Kidney capillary endothelial cell (primary cell): ENCODE data around the gene LRRIQ4.

ENCODE experiments used
- DNase-seq: peaks from one replicate; pipeline ENCODE4 v3.0.0-alpha.2; 2018; ENCODE audit warnings: low spot score

LRRIQ4 gene

DNA sequence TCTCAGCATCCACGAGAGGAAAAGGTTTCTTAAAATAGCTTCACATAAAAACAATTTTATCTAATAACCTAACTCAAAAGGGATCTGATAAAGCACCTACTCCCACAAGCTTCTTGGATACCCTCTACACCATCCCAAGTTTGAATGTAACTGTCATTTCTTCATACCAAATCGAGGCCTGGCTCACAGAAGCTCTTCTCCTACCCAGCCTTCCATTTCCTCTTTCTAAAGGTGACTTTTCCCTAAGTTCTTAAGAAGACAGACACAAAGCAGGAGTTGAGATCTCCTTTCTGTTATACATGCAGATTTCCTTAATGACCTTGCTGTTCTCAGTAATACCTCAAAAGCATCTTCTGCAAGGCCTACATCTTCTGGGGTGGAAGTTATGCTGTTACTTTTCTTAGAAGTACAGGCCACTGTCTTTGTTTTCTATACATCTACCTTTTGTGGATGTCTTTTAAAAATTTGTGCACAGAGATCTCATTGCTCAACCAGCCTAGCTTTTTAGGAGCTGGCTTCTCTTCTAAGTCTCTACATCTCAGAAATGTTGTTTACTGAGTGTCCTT is 3.4 kb upstream of the LRRIQ4 start:
- DNase-seq = no peak

DNA sequence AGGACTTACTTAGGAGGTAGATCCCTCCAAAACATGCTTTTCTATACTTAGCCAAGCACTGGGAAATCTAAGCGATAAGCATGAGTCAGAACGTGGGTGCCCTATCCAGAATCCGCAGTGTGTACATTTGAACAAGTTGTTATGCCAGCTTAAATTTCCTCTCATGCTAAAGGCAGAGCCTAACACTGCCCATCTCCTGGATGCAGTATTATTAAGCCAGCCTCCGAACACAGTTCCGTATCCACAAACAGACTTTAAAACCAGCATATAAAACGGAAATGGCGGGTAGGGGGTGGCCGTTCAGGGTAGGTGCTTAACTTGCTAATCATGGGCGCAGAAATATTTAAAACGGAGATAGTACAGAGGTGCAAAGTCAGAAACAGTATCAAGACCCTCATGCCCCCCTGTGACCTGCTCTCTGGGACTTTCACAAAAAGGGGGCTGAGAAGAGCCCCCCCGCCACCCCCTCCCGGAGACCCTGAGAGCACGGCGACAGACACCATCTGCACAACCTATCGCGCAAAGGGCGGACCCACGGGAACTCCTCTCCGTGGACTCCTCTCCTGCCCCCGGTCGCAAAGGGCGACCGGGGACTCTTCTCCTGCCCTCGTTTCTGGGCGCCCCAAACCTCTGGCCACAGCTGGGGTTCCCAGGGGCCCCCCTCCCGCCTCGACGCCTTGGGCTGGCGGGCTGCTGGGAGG is 889 bp upstream of the LRRIQ4 start:
- peak; percentile 18 for DNase-seq

DNA sequence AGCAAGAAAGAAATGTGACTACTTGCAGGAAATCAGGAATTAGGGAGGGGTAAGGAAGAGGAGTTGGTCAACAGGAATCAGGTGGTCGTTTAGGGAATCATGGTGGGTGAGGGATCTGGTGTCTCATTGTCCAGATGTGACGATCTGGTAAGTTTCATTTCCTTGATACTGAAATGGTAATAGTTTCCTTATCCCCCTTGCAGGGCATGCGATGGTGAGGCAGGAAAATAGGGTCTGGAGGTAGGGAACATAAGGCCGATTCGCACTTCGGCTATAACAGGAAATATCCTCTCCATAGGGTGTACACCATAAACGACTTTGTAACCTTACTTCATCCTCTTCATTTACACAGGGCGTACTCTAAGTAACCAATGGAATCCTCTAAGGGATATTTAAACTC is 608 bp downstream of the LRRIQ4 start:
- DNase-seq = no peak

DNA sequence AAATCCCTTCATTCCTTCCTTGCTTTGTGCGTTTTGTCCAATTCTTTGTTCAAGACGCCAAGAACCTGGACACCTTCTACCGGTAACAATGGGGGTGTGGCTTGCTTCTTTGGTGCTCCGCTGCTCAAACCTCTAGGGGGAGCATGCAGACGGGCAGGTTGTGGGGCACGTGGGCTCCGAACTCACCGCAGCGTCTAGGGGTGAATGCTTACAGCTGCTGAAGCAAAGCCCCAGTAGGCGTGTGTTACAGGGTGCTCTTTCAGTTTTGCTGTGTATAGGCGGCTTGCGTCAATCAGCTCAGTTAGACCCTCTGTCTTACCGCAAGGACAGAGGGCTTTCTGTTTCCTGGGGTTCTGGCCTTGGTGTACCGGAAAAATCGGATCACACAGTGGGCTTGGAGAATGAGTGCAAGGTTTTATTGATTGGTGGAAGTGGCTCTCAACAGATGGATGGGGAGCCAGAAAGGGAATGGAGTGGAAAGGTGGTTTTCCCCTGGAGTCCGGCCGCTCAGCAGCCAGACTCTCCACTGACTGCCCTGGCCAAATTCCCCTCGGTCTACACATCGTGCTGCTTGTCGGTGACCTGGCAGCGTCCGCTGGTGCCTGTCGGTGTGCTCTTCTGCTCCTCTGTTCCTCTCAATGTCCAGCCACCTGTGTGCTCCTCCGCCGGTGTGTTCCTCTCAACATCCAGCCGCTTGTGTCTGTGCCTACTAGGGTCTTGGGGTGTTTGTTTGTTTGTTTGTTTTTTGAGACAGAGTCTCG is 1.3 kb downstream of the LRRIQ4 start:
- no peak for DNase-seq

DNA sequence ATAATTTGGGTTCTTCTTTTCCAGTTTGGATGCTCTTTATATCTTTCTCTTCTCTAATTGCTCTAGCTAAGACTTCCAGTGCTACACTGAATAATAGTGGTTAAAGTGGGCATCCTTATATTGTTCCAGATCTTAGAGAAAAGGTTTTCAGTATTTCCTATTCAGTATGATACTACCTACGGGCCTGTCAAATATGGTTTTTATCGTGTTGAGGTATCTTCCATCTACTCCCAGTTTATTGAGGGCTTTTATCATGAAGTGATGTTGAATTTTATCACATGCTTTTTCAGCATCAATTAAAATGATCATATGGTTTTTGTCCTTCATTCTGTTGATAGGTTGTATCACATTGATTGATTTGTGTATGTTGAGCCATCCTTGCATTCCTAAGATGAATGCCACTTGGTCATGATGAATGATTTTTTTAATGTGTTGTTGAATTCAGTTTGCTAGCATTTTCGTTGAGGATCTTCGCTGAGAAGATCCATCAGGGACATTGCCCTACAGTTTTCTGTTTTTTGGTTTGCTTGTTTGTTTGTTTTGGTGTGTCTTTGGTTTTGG is 3.0 kb downstream of the LRRIQ4 start:
- DNase-seq = no peak

DNA sequence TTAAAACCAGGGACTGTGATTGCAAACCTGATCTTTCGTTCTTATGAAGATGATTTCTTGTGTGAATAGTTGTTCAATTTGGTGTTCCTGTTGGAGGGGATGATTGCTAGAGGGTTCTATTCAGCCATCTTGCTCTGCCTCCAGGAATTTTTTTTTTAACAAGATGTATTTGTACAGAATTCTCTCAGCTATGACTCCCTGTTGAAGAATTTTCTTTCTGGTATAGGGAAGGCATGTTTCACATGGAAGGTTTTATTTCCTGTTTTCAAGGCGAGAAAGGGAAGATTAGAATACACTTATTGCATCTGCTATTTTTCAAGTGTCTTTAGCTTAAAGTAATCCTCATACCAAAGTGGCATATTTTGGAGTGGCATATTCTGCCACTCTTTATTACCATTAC is 5.6 kb downstream of the LRRIQ4 start:
- no peak for DNase-seq

DNA sequence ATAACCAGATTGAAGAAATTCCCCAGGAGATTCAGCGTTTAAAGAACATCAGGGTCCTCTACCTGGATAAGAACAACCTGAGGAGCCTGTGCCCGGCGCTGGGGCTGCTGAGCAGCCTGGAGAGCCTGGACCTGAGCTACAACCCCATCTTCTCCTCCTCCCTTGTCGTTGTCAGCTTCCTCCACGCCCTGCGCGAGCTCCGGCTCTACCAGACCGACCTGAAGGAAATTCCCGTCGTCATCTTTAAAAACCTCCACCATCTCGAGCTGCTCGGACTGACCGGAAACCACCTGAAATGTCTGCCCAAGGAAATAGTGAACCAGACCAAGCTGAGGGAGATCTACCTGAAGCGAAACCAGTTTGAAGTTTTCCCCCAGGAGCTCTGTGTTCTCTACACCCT is 9.4 kb downstream of the LRRIQ4 start:
- no peak for DNase-seq

DNA sequence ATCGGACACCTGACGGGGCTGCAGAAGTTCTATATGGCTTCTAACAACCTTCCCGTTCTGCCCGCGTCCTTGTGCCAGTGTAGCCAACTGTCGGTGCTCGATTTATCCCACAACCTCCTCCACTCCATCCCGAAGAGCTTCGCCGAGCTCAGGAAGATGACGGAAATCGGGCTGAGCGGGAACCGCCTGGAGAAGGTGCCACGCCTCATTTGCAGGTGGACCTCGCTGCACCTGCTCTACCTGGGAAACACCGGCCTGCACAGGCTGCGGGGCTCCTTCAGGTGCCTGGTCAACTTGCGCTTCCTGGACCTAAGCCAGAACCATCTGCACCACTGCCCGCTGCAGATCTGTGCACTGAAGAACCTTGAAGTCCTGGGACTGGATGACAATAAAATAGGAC is 9.9 kb downstream of the LRRIQ4 start:
- DNase-seq = no peak

DNA sequence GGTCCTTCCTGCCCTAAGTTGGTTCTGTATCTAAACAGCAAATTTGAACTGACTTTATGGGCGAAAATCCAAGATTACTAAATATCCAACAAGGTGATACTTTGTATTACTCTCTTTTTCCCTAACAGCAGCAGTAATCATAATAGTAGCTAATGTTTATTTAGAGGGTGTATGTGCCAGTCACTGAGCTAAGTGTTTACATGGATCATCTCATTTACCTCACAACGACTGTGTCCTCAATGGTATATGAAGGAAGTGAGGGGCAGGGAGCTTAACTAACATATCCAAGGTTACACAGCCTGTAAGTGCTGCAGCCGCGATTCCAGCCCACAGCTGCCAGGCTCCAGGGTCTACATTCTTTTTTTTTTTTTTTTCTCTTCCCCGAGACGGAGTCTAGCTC is 10.3 kb downstream of the LRRIQ4 start:
- no peak for DNase-seq

DNA sequence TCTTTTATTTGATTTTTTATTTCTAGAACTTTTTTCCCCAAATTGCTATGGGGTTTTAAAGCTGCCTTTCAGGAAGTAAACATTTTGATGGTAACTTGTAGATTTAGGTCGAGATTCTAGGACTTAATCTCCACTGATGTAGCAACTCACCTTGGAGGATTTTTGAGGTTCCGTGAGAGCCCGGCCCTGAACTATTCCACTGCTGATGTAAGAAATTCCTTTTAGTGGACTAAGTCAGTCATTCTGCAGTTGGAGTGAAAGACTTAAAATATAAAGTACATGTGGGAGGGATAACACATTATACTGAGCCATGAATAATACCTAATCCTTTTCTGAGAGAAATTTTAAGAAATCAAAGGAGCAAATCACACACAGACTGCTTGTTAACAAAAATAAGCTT is 12.6 kb downstream of the LRRIQ4 start:
- DNase-seq = no peak

DNA sequence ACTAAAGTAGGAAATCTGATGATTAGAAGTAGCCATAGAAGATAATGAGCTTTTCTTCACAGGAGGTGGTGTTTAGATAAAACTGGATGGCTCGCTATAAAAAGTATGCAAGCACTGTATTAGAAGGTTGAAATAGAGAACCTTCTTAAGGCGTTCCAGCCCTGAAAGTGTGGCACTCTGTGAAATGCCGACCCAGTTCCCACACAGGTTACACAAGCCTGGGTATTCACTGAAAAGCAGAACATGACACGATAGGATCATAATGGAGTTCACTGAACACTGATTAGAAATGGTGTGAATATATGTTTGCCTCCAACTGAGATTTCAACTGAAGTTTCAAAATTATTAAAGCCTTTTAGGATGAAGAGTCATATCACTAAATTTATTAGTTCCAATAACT is 15.0 kb downstream of the LRRIQ4 start:
- DNase-seq = no peak

DNA sequence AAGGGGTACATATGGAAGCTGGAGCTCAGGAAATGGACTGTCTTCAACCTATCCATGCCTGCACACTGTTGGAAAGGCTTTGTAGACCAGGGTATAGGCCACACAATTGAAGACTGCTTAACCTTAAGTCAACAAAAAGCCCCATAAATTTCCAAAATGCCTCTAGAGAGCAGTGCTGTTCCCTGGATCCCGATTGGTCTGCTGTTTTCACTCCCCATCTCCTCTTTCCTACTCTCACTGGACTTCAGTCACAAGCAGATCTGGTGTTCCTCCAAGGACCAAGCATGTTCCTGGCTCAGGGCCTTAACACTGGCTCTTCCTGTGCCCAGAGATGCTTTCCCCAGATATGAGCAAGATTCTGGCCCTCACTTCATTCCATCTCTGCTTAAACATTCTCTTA is 22.9 kb downstream of the LRRIQ4 start:
- DNase-seq = no peak

DNA sequence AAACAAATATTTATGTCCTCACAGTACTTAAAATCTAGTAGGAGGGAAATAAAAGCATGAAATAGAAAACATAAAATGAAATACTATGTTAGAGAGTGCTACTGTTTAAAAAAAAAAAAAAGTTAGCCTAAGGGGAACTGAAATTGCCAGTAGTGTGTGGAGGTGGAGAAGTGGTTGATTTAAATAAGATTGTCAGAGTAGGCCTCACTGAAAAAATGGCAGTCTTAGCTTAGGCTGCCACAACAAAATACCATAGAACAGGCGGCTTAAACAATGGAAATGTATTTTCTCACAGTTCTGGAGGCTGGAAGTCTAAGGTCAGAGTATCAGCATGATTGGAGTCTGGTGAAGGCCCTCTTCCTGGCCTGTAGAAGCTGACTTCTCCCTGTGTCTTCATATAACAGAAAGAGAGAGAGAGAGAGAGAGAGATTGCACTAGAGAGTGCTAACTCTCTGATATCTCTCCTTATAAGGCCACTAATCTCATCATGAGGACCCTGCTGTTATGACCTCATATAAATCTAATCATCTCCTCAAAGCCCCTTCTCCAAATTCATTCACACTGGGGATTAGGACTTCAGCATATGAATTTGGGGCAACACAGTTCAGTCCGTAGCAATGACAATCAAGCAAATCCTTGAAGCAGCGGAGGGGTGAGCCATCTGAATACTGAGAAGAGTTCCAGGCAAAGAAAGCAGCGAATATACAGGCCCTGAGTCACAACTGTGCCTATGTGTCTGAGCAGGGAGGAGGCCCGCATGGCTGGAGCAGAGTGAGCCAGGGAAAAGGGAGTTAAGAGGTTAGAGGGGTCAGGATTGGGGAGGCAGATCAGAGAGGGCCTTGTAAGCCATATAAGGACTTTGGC is 23.6 kb downstream of the LRRIQ4 start:
- no peak for DNase-seq

DNA sequence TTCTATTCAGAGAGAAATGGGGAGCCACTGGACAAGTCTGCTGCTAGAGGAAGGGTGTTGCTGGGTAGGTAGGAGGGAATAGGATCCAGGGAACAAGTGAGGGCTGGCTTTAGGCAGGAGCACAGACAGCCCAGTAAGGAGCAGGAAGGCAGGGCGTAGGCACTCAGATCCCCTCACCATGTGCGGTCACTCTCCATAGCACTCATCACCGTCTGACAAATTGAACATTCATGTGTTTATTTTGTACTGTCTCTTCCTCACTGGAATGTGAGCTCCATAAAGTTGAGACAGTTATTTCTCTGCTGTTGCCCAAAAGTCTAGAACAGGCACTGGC is 24.2 kb downstream of the LRRIQ4 start:
- DNase-seq = no peak

DNA sequence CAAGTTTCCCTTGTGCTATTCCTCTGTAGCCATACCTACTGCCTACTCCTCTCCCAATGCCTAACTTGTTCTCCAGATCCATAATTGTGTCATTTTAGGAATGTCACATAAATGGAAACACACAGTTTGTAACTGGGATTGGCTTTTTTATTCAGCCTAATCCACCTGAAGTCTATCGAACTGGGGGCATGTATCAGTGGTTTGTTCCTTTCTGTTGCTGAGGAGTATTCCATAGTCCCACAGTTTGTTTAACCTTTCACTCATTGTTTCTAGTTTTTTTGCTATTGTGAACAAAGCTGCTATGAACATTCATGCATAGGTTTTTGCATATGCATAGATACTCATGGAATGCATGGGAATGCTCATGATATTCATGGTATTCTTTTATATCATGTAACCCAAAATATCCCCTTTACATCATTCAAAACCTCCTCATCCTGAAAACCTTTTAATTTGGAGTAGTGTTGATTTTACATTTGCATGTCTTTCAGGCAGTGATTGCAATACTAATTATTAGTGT is 25.9 kb downstream of the LRRIQ4 start:
- DNase-seq = no peak

DNA sequence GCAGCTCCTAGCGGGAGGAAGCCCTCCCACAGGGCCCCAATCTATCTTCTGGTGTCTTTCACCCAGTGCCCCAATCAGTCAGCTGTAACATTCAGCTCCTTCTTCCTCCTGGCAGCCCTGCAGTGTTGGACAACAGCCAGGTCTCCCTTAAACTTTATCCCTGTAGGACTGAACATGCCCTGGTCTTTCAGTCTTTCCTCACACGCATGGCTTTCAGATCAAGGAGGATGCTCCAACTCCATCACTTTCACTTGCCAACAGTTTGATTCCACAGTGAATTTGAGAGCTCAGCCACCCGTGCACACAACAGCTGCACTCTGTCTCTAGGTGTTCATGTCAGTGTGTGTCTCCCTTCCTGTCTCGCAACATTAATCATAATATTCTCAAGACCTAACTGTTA is 28.5 kb downstream of the LRRIQ4 start:
- DNase-seq = no peak

DNA sequence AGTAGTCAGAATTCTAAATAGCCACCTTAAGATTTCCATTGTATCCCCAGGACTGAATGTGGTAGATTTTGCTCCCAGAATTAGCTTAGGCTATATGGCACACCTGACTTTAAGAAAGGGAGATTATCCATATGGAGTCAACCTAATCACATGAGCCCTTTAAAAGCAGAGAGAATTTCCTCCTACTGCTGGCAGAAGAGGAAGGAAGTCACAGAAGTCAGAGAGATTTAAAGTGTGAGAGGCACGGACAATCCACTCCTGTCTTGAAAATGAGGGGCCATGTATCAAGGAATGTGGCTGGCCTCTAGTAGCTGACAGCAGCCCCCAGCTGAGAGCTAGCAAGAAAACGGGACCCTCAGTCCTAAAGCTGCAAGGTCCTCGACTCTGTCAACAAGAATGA is 30.3 kb downstream of the LRRIQ4 start:
- DNase-seq = no peak

DNA sequence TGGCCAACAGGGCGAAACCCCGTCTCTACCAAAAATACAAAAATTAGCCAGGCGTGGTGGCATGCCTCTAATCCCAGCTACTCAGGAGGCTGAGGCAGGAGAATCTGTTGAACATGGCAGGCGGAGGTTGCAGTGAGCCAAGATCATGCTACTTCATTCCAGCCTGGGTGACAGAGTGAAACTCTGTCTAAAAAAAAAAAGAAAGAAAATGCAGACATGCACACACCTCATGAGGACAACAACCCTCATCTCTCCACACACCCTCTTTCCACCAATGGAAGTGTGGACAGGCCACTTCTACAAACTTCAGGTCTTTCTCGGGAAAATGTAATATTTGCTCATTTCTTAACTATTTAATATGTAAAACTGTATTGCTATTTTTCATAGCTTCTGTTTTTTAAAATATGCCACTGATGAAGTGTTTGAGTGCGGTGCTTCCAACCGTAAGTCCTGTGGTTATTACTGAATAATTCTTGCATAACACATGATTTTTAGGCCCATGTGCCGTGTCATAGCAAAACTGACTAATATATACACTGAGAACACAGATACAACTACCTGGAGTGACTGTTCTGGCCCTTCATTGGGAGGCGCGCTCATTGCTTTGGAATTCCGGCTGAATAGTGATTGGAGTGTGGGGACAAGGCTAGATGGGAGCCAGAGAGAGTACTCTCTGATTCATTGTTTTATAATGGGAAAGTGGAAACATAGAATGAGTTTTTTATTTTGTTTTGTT is 34.0 kb downstream of the LRRIQ4 start:
- no peak for DNase-seq

DNA sequence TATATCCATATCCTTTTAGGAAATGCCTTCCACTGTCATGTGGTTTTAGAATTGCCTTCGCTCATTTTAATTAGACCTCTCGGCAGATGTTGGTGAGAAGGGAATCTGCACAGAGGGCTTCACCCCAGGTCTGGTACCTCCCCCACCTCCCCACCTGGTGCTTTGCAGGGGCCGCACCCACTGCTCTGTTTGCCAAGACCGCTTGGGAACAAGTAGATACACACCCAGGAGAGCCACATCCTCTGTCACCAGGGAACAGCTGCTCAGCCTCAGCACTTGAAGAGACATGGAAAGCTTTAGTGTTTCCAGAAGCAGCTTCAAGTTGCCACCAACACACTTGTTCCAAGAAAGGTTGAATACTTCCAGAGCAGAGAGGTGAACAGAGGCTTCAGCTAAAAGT is 35.2 kb downstream of the LRRIQ4 start:
- no peak for DNase-seq

DNA sequence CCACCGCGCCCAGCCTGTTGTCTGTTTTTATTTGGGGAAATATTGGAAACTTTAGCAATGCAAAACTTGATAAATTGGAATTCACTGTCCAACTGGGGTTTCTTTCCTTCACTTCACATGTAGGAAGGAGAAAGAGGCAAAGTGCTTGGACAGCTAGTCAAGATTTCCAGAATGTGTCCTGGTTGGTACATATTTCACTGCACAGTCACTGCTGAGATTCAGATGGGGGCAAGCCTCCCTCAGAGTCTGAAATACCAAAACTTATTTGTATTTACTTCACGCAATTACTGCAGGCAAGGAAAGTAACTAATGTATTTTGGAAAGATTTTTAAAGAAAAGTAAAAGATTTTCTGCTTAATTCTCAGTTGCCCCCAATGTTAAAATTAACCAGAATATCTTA is 36.1 kb downstream of the LRRIQ4 start:
- no peak for DNase-seq

DNA sequence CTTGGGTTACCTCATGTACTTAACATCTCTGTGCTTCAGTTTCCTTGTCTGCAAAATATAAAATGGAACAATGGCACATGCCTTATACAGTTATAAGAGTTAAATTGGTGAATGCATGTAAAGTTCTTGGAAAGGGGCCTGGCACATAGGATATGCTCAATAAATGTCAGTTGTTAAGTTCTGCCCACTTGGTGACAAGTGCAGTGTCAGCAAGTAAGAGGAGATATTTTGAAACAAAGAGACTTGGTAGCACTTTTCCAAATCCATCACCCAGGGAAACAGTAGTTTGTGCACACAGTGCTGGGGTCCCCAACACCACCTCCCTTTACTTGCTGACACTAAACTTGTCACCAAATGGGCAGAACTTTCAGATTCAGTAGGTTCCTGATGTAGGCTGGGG is 37.9 kb downstream of the LRRIQ4 start:
- no peak for DNase-seq

DNA sequence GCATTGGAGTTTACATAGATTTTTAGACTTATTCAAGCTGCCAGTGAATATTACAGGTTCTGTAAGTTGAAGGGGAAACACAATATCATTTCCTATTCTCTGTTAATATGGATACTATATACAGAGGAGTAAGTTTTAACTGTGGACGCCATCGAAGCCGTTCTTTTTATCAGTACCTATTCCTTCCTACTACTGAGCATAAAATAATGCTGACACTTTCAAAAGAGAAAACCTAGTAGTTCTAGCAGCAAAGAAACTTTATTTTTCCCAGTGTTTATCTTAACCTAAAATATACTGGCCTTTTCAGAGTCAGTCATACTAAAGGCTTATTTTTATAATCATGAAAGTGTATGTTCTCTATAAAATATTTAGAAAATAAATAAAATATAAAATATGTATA is 42.8 kb downstream of the LRRIQ4 start:
- no peak for DNase-seq
